DOHH2 (cell line): Measurements from ENCODE around the gene FXYD7.
"Not testable (repeated sequence)": the region's sequence is repeated elsewhere in the genome, so short reads cannot be mapped to it uniquely, and the experiment has no call there.

Experiments
- H3F3A ChIP-seq: fragments of 200-600 bp; sonication (generic), shearing (Covaris generic); 2 replicates; pipeline ENCODE4 v1.6.0; 2016; ENCODE audit warnings: antibody characterized with exemption, mild to moderate bottlenecking; ENCODE audit not compliant: control insufficient read depth, insufficient read depth
- H3K27ac ChIP-seq: fragments of 200-600 bp; sonication (generic); 2 replicates; pipeline ENCODE4 v1.5.1; 2014; ENCODE audit warnings: low read depth, mild to moderate bottlenecking, low read length, moderate library complexity
- H3K27me3 ChIP-seq: fragments of 200-600 bp; sonication (generic); 2 replicates; pipeline ENCODE4 v1.6.1; 2014; ENCODE audit warnings: mild to moderate bottlenecking, low read length, mixed read lengths; ENCODE audit not compliant: control insufficient read depth
- H3K36me3 ChIP-seq: fragments of 200-600 bp; sonication (generic); 2 replicates; pipeline ENCODE4 v1.6.1; 2014; ENCODE audit warnings: mild to moderate bottlenecking, low read length, moderate library complexity, mixed read lengths; ENCODE audit not compliant: control insufficient read depth
- H3K4me1 ChIP-seq: fragments of 200-600 bp; sonication (generic); 2 replicates; pipeline ENCODE4 v1.6.1; 2014; ENCODE audit warnings: mild to moderate bottlenecking, low read length, mixed read lengths; ENCODE audit not compliant: control insufficient read depth
- H3K4me2 ChIP-seq: fragments of 200-600 bp; sonication (generic); 2 replicates; pipeline ENCODE4 v1.6.0; 2014; ENCODE audit warnings: mild to moderate bottlenecking, low read length, moderate library complexity
- H3K4me3 ChIP-seq: fragments of 200-600 bp; sonication (generic); 2 replicates; pipeline ENCODE4 v1.5.1; 2014; ENCODE audit warnings: mild to moderate bottlenecking, low read length, mixed read lengths
- H3K79me2 ChIP-seq: fragments of 200-600 bp; sonication (generic); 2 replicates; pipeline ENCODE4 v1.6.1; 2014; ENCODE audit warnings: mild to moderate bottlenecking, low read length, mixed read lengths; ENCODE audit not compliant: control insufficient read depth
- H3K9me2 ChIP-seq: fragments of 200-600 bp; sonication (generic); replicated peaks from 2 replicates; pipeline ENCODE4 v1.6.1; 2014; ENCODE audit warnings: mild to moderate bottlenecking, low read length, mixed read lengths; ENCODE audit not compliant: control insufficient read depth
- H3K9me3 ChIP-seq: fragments of 200-600 bp; sonication (generic); 2 replicates; pipeline ENCODE4 v1.6.1; 2014; ENCODE audit warnings: antibody characterized with exemption, low read length, mixed read lengths; ENCODE audit not compliant: control insufficient read depth, insufficient read depth
- H4K20me1 ChIP-seq: fragments of 200-600 bp; sonication (generic); 2 replicates; pipeline ENCODE4 v1.6.0; 2014; ENCODE audit warnings: low read depth, mild to moderate bottlenecking, antibody characterized with exemption, low read length, moderate library complexity; ENCODE audit not compliant: control insufficient read depth, insufficient read depth
- EZH2phosphoT487 ChIP-seq: fragments of 200-600 bp; sonication (generic); IDR thresholded peaks from 2 replicates; pipeline ENCODE4 v1.6.1; 2017; ENCODE audit warnings: borderline replicate concordance, mild to moderate bottlenecking, antibody characterized with exemption, low read length, moderate library complexity, mixed read lengths
- TF ChIP-seq, protein P1 (sequence below): fragments of 200-600 bp; sonication (generic); IDR thresholded peaks from one replicate; pipeline ENCODE4 v1.5.1; 2014; ENCODE audit warnings: antibody characterized with exemption, mild to moderate bottlenecking, low read depth, low read length; ENCODE audit not compliant: poor library complexity, severe bottlenecking

FXYD7 gene

DNA sequence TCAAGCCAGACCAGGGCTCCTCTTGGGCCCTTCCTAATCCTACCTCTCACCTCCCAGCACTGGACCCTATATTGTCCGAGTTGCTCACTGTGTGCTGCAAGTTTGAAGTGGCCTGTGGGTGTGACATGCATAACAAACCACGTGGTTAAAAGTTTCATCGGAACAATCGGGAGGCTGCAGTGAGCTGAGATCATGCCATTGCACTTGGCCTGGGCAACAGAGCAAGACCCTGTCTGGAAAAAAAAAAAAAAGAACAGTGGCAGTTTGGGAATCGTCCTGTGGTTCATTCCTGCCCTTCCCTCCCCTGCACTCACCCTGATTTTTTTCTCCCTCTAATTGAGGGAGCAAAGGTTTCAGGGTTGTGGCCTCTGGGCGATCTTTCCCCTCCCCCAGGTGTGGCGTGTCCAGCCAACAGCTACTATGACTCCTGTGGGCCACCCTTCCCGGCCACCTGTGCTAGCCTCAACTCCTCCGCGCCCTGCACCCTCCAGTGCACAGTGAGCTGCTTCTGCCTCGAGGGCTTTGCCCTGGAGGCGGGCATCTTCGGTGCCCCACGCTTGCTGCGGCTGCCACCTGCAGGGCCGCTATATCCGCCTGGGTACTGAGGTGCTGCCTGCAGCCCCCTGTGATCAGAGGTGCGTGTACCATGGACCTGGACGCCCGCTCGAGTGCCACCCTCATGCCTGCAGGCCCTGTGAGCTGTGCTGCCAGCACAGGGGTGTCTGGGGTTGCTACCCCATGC, 43.7 kb upstream of the FXYD7 start:
- Histone ChIP-seq H3F3A (no peaks in the 10 kb centered on the region), H3K79me2 (no peaks in the 10 kb centered on the region), H3K36me3 (no peaks in the 10 kb centered on the region), H3K4me3 (no peak overlapping the region), H4K20me1 (no peaks in the 10 kb centered on the region), H3K4me2 (no peak overlapping the region), H3K27ac (no peak overlapping the region), H3K9me3 (no peaks in the 10 kb centered on the region), H3K27me3 (no peaks in the 10 kb centered on the region), H3K4me1 (no peaks in the 10 kb centered on the region), H3K9me2 (no peaks in the 10 kb centered on the region)
- no peak for TF ChIP-seq EZH2phosphoT487
- TF ChIP-seq, protein P1, sequence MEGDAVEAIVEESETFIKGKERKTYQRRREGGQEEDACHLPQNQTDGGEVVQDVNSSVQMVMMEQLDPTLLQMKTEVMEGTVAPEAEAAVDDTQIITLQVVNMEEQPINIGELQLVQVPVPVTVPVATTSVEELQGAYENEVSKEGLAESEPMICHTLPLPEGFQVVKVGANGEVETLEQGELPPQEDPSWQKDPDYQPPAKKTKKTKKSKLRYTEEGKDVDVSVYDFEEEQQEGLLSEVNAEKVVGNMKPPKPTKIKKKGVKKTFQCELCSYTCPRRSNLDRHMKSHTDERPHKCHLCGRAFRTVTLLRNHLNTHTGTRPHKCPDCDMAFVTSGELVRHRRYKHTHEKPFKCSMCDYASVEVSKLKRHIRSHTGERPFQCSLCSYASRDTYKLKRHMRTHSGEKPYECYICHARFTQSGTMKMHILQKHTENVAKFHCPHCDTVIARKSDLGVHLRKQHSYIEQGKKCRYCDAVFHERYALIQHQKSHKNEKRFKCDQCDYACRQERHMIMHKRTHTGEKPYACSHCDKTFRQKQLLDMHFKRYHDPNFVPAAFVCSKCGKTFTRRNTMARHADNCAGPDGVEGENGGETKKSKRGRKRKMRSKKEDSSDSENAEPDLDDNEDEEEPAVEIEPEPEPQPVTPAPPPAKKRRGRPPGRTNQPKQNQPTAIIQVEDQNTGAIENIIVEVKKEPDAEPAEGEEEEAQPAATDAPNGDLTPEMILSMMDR: no peak

DNA sequence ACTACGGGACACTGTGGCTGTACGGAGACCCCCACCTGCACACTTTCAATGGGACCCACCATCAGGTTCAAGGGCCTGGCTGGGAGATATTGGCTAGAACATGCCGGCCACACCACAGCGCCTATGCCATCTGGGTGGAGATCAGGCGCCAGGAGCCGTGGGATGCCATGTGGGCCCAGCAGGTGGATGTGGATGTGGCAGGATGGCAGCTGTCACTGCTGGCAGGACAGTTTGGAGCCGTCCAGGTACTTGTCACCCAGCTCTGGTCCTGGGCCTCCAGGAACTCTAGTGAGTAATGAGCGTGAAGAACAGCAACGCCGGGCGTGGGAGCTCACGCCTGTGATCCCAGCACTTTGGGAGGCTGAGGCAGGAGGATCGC, 43.2 kb upstream of the FXYD7 start:
- Histone ChIP-seq H3K36me3 (no peaks in the 10 kb centered on the region), H3F3A (no peaks in the 10 kb centered on the region), H3K27me3 (no peaks in the 10 kb centered on the region), H3K9me3 (no peaks in the 10 kb centered on the region; the same call in 1 of the 2 replicates), H3K4me2 (no peak overlapping the region), H3K4me3 (no peak overlapping the region), H3K27ac (no peak overlapping the region), H3K79me2 (no peaks in the 10 kb centered on the region), H3K4me1 (no peaks in the 10 kb centered on the region), H4K20me1 (no peaks in the 10 kb centered on the region), H3K9me2 (no peaks in the 10 kb centered on the region)
- TF ChIP-seq, protein P1: no peak
- TF ChIP-seq EZH2phosphoT487: no peak

DNA sequence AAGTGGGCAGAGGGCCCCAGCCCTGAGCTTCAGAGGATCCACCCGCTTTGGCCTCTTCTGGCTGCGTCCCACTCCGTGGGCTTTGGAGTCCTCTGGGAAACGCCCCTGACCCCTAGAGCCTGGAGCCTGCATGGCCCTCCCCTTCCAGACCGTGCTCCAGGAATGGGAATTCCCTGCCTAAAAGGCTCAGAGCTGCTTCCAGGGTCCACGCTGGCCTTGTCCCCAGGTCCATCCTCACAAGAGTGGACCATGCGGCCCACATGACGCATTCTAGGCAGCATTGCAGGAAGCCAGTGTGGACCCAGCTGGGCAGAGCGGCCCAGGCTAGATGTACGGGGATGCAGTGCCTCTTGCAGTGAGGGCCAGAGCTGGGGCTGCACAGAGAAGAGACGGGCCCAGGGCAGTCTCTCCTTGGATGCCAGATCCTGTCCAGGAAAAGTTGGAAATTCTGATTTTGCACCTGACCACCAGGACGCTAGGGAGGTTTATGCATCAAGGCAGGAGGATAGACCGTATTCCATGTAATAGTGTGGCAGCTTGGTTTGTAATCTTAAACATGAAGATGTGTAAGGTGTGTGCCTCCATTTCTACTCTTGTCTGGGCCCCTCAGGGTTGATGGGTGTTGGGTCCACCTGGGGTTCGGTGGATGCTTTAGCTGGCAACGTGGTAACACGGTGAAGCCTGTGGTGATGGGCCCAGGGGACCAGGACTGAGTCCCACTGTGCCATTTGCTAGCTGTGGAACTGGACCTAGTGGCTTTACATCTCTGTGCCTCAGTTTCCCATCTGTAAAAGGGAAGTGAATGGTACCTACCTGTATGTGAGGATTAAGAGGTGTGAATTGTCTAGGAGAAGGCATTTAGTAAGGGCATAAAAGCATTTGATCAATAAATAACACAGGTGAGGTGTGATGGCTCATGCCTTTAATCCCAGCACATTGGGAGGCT, 42.2 kb upstream of the FXYD7 start:
- TF ChIP-seq, protein P1: no peak
- TF ChIP-seq EZH2phosphoT487: no peak
- peaks cover 3% of the 10 kb centered on the region; the same call in 1 of the 2 replicates for H3K9me3 ChIP-seq

DNA sequence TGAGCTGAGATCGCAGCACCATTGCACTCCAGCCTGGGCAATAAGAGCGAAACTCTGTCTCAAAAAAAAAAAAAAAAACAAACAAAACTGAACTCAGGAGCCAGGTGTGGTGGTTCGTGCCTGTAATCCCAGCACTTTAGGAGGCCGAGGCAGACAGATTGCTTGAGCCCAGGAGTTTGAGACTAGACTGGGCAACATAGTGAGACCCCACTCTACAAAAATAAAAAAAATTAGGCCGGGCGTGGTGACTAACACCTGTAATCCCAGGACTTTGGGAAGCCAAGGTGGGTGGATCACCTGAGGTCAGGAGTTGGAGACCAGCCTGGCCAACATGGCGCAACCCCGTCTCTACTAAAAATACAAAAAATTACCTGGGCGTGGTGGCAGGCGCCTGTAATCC, 41.1 kb upstream of the FXYD7 start:
- H3K27me3 ChIP-seq, H3K4me3 ChIP-seq, H3F3A ChIP-seq, H4K20me1 ChIP-seq, H3K9me3 ChIP-seq, H3K27ac ChIP-seq, H3K36me3 ChIP-seq, H3K79me2 ChIP-seq, H3K9me2 ChIP-seq, H3K4me2 ChIP-seq, H3K4me1 ChIP-seq: not testable (repeated sequence)

More for the DNA sequence above, 42.2 kb upstream of the FXYD7 start:
- H3F3A ChIP-seq: peaks cover 3% of the 10 kb centered on the region
- H3K4me2 ChIP-seq: no peak overlapping the region
- H3K4me1 ChIP-seq: no peaks in the 10 kb centered on the region
- no peaks in the 10 kb centered on the region for H4K20me1 ChIP-seq
- no peaks in the 10 kb centered on the region for H3K36me3 ChIP-seq
- no peaks in the 10 kb centered on the region for H3K27me3 ChIP-seq
- H3K4me3 ChIP-seq: no peak overlapping the region
- no peaks in the 10 kb centered on the region for H3K79me2 ChIP-seq
- H3K27ac ChIP-seq: no peak overlapping the region
- H3K9me2 ChIP-seq: no peaks in the 10 kb centered on the region

DNA sequence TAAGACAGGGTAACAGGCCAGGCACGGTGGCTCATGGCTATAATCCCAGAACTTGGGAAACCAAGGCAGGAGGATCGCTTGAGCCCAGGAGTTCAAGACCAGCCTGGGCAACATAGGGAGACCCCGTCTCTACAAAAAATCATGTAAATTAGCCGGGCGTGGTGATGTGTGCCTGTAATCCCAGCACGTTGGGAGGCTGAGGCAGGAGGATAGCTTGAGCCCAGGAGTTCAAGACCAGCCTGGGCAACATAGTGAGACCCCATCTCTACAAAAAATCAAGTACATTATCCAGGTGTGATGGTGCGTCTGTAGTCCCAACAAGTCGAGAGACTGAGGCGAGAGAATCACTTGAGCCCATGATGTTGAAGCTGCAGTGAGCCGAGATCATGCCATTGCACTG, 39.4 kb upstream of the FXYD7 start:
- H3K4me2 ChIP-seq, H3K79me2 ChIP-seq, H3K27me3 ChIP-seq, H3F3A ChIP-seq, H3K9me3 ChIP-seq, H3K9me2 ChIP-seq, H3K27ac ChIP-seq, H4K20me1 ChIP-seq, H3K4me1 ChIP-seq, H3K36me3 ChIP-seq, H3K4me3 ChIP-seq: not testable (repeated sequence)
